K562 (cell line): ENCODE measurements around the gene OBP2A. TPM values are rescaled to one million over a fixed set of nuclear protein-coding genes. Genes with fewer than 3 reads are reported as not detected.

Experiments
- ATAC-seq: fragments of 200-7000 bp; cut with Tn5 transposase; 3 replicates; pipeline ENCODE4 v1.9.1; 2020; ENCODE audit warnings: moderate library complexity
- BruUV-seq: library from RNA; stranded (reverse); fragments of 400-500 nt; replicated peaks from 2 replicates; lab custom pipeline; 2021; lab: Mats Ljungman, UMichigan
- CTCF ChIA-PET: fragments of 300-600 bp; formaldehyde crosslinking; extraction: SDS; loops from one replicate; lab custom pipeline; 2021; ENCODE audit warnings: low intra/inter-chr PET ratio; lab: Yijun Ruan, JAX
- POLR2A ChIA-PET: fragments of 300-600, 350-650 bp; sonication (Branson Sonifier 250); formaldehyde crosslinking; extraction: SDS; loops from one replicate; lab custom pipeline; 2021; ENCODE audit warnings: antibody characterized with exemption, inconsistent platforms; lab: Yijun Ruan, JAX
- DNase-seq, 4 experiments: peaks; one replicate each; pipeline versions ENCODE4 v3.0.0 to v3.0.0-alpha.2; 2011 to 2018; ENCODE audit warnings: low spot score in 3 of 4, mixed read lengths in 3 of 4; ENCODE audit errors: extremely low read depth in 1 of 4
- FAIRE-seq: peaks from 2 replicates; lab custom pipeline; 2011; peaks lifted over from hg19 to GRCh38; lab: Jason Lieb, UNC
- H2AFZ ChIP-seq: 2 replicates; pipeline ENCODE4 v1.6.0; 2011; ENCODE audit warnings: low read depth, low read length, control low read depth, inconsistent platforms
- H3K27ac ChIP-seq: fragments of 200-600 bp; 3 replicates; pipeline ENCODE4 v1.8.0; 2011; ENCODE audit warnings: low read depth, mild to moderate bottlenecking, control low read depth, inconsistent platforms, low read length, moderate library complexity, mixed read lengths; ENCODE audit errors: extremely low read depth
- H3K27me3 ChIP-seq, 2 experiments: fragments of 300-600 bp in 1 of 2; 2 replicates in 1 of 2; 3 replicates in 1 of 2; pipeline versions ENCODE4 v1.6.0 to v1.8.0; 2011; ENCODE audit warnings: inconsistent platforms in 2 of 2, low read length in 2 of 2, mild to moderate bottlenecking in 1 of 2, mixed read lengths in 1 of 2, moderate library complexity in 1 of 2; ENCODE audit not compliant: control insufficient read depth in 2 of 2, insufficient read depth in 2 of 2
- H3K36me3 ChIP-seq: fragments of 300-600 bp; 3 replicates; pipeline ENCODE4 v1.8.0; 2011; ENCODE audit warnings: mild to moderate bottlenecking, low read length, inconsistent platforms; ENCODE audit not compliant: control insufficient read depth, insufficient read depth
- H3K4me1 ChIP-seq, 2 experiments: fragments of 200-600 bp in 1 of 2; replicated peaks in 1 of 2; 2 replicates in 1 of 2; 3 replicates in 1 of 2; pipeline versions ENCODE4 v1.5.1 to v1.8.0; 2011; ENCODE audit warnings: inconsistent platforms in 2 of 2, low read length in 2 of 2, mild to moderate bottlenecking in 1 of 2, mixed read lengths in 1 of 2, moderate library complexity in 1 of 2; ENCODE audit not compliant: control insufficient read depth in 2 of 2, insufficient read depth in 2 of 2
- H3K4me2 ChIP-seq: 2 replicates; pipeline ENCODE4 v1.6.1; 2011; ENCODE audit warnings: low read length, control low read depth, inconsistent platforms, mixed read lengths; ENCODE audit not compliant: insufficient read depth
- H3K4me3 ChIP-seq: fragments of 200-600 bp; sonication (generic), shearing (Covaris generic); 2 replicates; pipeline ENCODE4 v1.5.1; 2016; ENCODE audit warnings: control low read depth, inconsistent platforms
- H3K79me2 ChIP-seq: fragments of 200-600 bp; 3 replicates; pipeline ENCODE4 v1.8.0; 2011; ENCODE audit warnings: low read length, inconsistent platforms; ENCODE audit not compliant: control insufficient read depth, insufficient read depth
- H3K9ac ChIP-seq, 2 experiments: 2 replicates each; pipeline versions ENCODE4 v1.6.0 to v1.6.1; 2011; ENCODE audit warnings: low read depth in 2 of 2, low read length in 2 of 2, control low read depth in 1 of 2, inconsistent platforms in 1 of 2, mild to moderate bottlenecking in 1 of 2, mixed read lengths in 1 of 2; ENCODE audit not compliant: insufficient read depth in 1 of 2
- H3K9me1 ChIP-seq: one replicate; pipeline ENCODE4 v1.6.0; 2011; ENCODE audit warnings: inconsistent platforms, mild to moderate bottlenecking, low read length, moderate library complexity; ENCODE audit not compliant: control insufficient read depth, insufficient read depth
- H3K9me3 ChIP-seq: replicated peaks from 2 replicates; pipeline ENCODE4 v1.5.1; 2011; ENCODE audit warnings: low read depth, low read length, inconsistent platforms; ENCODE audit not compliant: control insufficient read depth, insufficient read depth
- H4K20me1 ChIP-seq: replicated peaks from 2 replicates; pipeline ENCODE4 v1.6.1; 2011; ENCODE audit warnings: low read length, inconsistent platforms, mixed read lengths; ENCODE audit not compliant: control insufficient read depth, insufficient read depth
- ETS1 ChIP-seq: conservative IDR thresholded peaks from 2 replicates; pipeline ENCODE4 v1.6.1; 2011; ENCODE audit warnings: low read depth, mild to moderate bottlenecking, low read length; ENCODE audit not compliant: control insufficient read depth
- HIVEP1 ChIP-seq: fragments of 250-450 bp; sonication (Bioruptor Pico); IDR thresholded peaks from 2 replicates; pipeline ENCODE4 v1.4.0; 2020; ENCODE audit warnings: mild to moderate bottlenecking
- JUND ChIP-seq, 2 experiments: IDR thresholded peaks; 2 replicates in 1 of 2; 3 replicates in 1 of 2; pipeline ENCODE4 v1.6.1; 2011; ENCODE audit warnings: borderline replicate concordance in 2 of 2, low read depth in 2 of 2, low read length in 2 of 2, improper control_type of control experiment in 1 of 2, missing biosample characterization in 1 of 2, missing genetic modification characterization in 1 of 2, missing genetic modification reagents in 1 of 2
- MXD1 ChIP-seq: fragments of 250-450 bp; sonication (Bioruptor Pico); IDR thresholded peaks from 2 replicates; pipeline ENCODE4 v1.8.0; 2021; ENCODE audit warnings: borderline replicate concordance, mild to moderate bottlenecking, moderate library complexity; ENCODE audit not compliant: poor library complexity, severe bottlenecking
- WHSC1 ChIP-seq: IDR thresholded peaks from one replicate; pipeline ENCODE4 v1.6.1; 2012; ENCODE audit warnings: low read length, control low read depth, inconsistent platforms
- WGBS: fragments of 100-300 bp; shearing (Covaris generic); methylation state at CpG from one replicate; pipeline ENCODE4 v1.1.6; 2016; ENCODE audit warnings: low coverage, mixed read lengths; ENCODE audit not compliant: insufficient coverage; ENCODE audit errors: missing lambda C conversion rate; 5-methylcytosine and 5-hydroxymethylcytosine counted together
- in situ Hi-C: fragments of 300-500 bp; cut with MboI; formaldehyde crosslinking; loops from 4 replicates; pipeline ENCODE4 v1.15.0; 2018; ENCODE audit warnings: inconsistent platforms, mixed read lengths
- intact Hi-C: fragments of 100-400 bp; cut with micrococcal nuclease; formaldehyde crosslinking; loops from 2 replicates; pipeline ENCODE4 v1.14.2; 2022
- polyA plus RNA-seq, 8 experiments: library from polyadenylated mRNA; depleted of rRNA in 4 of 8; stranded (reverse) in 5 of 8; unstranded in 3 of 8; fragments of >200 nt; fragmentation: Nextera tagmentation in 2 of 8; fragmentation: Illumina TruSeq in 1 of 8; extraction: Ambion mirVana in 2 of 8; extraction: Trizol in 1 of 8; gene quantifications; 2 replicates each; pipeline versions ENCODE4 v1.2.1 to v1.2.3, GENCODE V29; 2011 to 2014; ENCODE audit warnings: inconsistent platforms in 1 of 8, missing spikeins in 1 of 8
- total RNA-seq, 7 experiments: library from RNA; depleted of rRNA in 6 of 7; stranded (reverse); fragments of >200 nt in 6 of 7; fragmentation: Illumina TruSeq in 2 of 7; extraction: Trizol in 2 of 7; gene quantifications; 2 replicates each; pipeline versions ENCODE4 v1.2.1 to v1.2.3, GENCODE V29; 2011 to 2021; ENCODE audit warnings: low replicate concordance in 1 of 7

OBP2A gene
- total and polyA plus RNA-seq, 9 of the 15 experiments (the other 6 are each of a cell fraction or from before 2014, with no cell fraction given), result not detected

GRCh38 chr9:135586601-135587109 is 40.7 kb downstream of the OBP2A start:
- TF ChIP-seq HIVEP1 (CRISPR knock-in tag) (no peak), JUND (IDR thresholded peaks at IDR 0.05; ENCODE audit: borderline replicate concordance, low read depth, low read length) (no peak), JUND (tag; IDR thresholded peaks at IDR 0.05; ENCODE audit: borderline replicate concordance, low read depth, low read length) (no peak), WHSC1 (no peak), MXD1 (CRISPR knock-in tag) (no peak), ETS1 (no peak)
- CTCF ChIA-PET, result no interaction called here
- in situ Hi-C loops, result no loop called here
- H3K9me1 ChIP-seq, result no peaks in the 10 kb centered on the region
- no peak overlapping the region for H3K27ac ChIP-seq
- no peak overlapping the region for H3K4me3 ChIP-seq
- POLR2A ChIA-PET, result interaction anchor here (0.7 kb wide), 1 partner anchor 201 kb away, joined by 4 read pairs; no protein-coding TSS in a partner anchor
- no TSS peak for BruUV-seq
- H3K36me3 ChIP-seq, result no peaks in the 10 kb centered on the region
- H3K9me3 ChIP-seq, result no peaks in the 10 kb centered on the region
- H2AFZ ChIP-seq, result no peak overlapping the region
- H3K4me1 ChIP-seq, result peaks cover 10 to 49% of the 10 kb centered on the region in 2 experiments; a peak in 2 of 5 replicates
- no peak for FAIRE-seq
- WGBS, result 10% methylated on average over 14 of the region's 15 CpGs
- H3K79me2 ChIP-seq, result no peaks in the 10 kb centered on the region
- H3K9ac ChIP-seq, result no peak overlapping the region
- no peak for DNase-seq
- ATAC-seq, result 0 out of 3 replicates have a peak, but pooled peaks have one; percentile 22
- H4K20me1 ChIP-seq, result 0 out of 2 replicates have a peak, but pooled peaks cover 5% of the 10 kb centered on the region
- H3K4me2 ChIP-seq, result no peak overlapping the region
- intact Hi-C loops, result no loop called here
- H3K27me3 ChIP-seq, result peaks cover 7 to 75% of the 10 kb centered on the region in 2 experiments; a peak in 3 of 5 replicates
